WI38 (cell line): Measurements from ENCODE around the gene BAIAP2.
"Not testable (repeated sequence)": the region's sequence is repeated elsewhere in the genome, so short reads cannot be mapped to it uniquely, and the experiment has no call there.

Experiments
- H3K4me3 ChIP-seq: 2 replicates; pipeline ENCODE4 v1.5.1; 2011; ENCODE audit warnings: low read depth, mild to moderate bottlenecking, control low read depth, low read length
- TF ChIP-seq, protein P1 (sequence below): IDR thresholded peaks from 2 replicates; pipeline ENCODE4 v1.5.1; 2012; ENCODE audit warnings: low read depth, mild to moderate bottlenecking, control low read depth, low read length

Gene BAIAP2

GRCh38 chr17:81012574-81013447, 22.1 kb upstream of the BAIAP2 start:
- H3K4me3 ChIP-seq: no peak overlapping the region
- TF ChIP-seq, protein P1, sequence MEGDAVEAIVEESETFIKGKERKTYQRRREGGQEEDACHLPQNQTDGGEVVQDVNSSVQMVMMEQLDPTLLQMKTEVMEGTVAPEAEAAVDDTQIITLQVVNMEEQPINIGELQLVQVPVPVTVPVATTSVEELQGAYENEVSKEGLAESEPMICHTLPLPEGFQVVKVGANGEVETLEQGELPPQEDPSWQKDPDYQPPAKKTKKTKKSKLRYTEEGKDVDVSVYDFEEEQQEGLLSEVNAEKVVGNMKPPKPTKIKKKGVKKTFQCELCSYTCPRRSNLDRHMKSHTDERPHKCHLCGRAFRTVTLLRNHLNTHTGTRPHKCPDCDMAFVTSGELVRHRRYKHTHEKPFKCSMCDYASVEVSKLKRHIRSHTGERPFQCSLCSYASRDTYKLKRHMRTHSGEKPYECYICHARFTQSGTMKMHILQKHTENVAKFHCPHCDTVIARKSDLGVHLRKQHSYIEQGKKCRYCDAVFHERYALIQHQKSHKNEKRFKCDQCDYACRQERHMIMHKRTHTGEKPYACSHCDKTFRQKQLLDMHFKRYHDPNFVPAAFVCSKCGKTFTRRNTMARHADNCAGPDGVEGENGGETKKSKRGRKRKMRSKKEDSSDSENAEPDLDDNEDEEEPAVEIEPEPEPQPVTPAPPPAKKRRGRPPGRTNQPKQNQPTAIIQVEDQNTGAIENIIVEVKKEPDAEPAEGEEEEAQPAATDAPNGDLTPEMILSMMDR: no peak

GRCh38 chr17:81013642-81014041, 21.3 kb upstream of the BAIAP2 start:
- TF ChIP-seq, protein P1: no peak
- no peak overlapping the region for H3K4me3 ChIP-seq

GRCh38 chr17:81015136-81015535, 19.8 kb upstream of the BAIAP2 start:
- TF ChIP-seq, protein P1: no peak
- H3K4me3 ChIP-seq: no peak overlapping the region

GRCh38 chr17:81016575-81016974, 18.4 kb upstream of the BAIAP2 start:
- TF ChIP-seq, protein P1: no peak

DNA sequence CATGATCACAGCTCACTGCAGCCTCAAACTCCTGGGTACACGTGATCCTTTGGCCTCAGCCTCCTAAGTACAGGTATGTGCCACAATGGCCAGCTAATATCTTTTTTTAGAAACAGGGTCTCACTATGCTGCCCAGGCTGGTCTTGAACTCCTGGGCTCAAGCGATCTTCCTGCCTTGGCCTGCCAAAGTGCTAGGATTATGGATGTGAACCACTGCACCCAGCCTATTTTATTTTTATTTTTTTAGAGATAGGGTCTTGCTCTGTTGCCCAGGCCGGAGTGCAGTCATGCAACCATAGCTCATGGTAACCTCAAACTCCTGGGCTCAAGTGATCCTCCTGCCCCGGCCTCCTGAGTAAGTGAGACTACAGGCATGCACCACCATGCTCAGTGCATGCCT, 17.6 kb upstream of the BAIAP2 start:
- H3K4me3 ChIP-seq: not testable (repeated sequence)

More at GRCh38 chr17:81016575-81016974, 18.4 kb upstream of the BAIAP2 start:
- no peak overlapping the region for H3K4me3 ChIP-seq

- H3K4me3 ChIP-seq: peak overlapping the region; percentile 26; the same call in 1 of the 2 replicates
Observed at GRCh38 chr17:81018044-81018802, 16.7 kb upstream of the BAIAP2 start.

More at GRCh38 chr17:81018044-81018802, 16.7 kb upstream of the BAIAP2 start:
- TF ChIP-seq, protein P1: no peak
